Spleen (tissue), 11 donors: Measurements from ENCODE around the gene CADM2. TPM values are rescaled to one million over a fixed set of nuclear protein-coding genes. Genes with fewer than 3 reads are reported as not detected.

Experiments used
- DNase-seq: peaks from one replicate; pipeline ENCODE4 v3.0.0-alpha.2; 2020
- H3K27ac ChIP-seq, 8 donors: fragments of 200-600 bp; sonication (generic) in 7 of 8; 1 replicate in 4 of 8; 2 replicates in 4 of 8; pipeline versions ENCODE4 v1.5.0 to v1.8.0; 2016 to 2021; ENCODE audit warnings: inconsistent platforms in 4 of 8, mild to moderate bottlenecking in 4 of 8, moderate library complexity in 1 of 8
- H3K27me3 ChIP-seq, 7 donors: fragments of 200-600 bp; sonication (generic) in 6 of 7; replicated peaks in 1 of 7; 1 replicate in 4 of 7; 2 replicates in 3 of 7; pipeline versions ENCODE4 v1.5.0 to v1.8.0; 2016 to 2021; ENCODE audit warnings: inconsistent platforms in 3 of 7, mild to moderate bottlenecking in 1 of 7
- H3K36me3 ChIP-seq, 6 donors: fragments of 200-600 bp; sonication (generic) in 5 of 6; 1 replicate in 4 of 6; 2 replicates in 2 of 6; pipeline versions ENCODE4 v1.5.0 to v1.8.0; 2016 to 2021; ENCODE audit warnings: inconsistent platforms in 2 of 6
- H3K4me1 ChIP-seq, 6 donors: fragments of 200-600 bp; sonication (generic) in 5 of 6; 1 replicate in 3 of 6; 2 replicates in 3 of 6; pipeline versions ENCODE4 v1.5.0 to v1.8.0; 2016 to 2021; ENCODE audit warnings: inconsistent platforms in 3 of 6
- H3K4me3 ChIP-seq, 8 donors: fragments of 200-600 bp; sonication (generic) in 7 of 8; 1 replicate in 4 of 8; 2 replicates in 4 of 8; pipeline versions ENCODE4 v1.5.0 to v1.8.0; 2016 to 2021; ENCODE audit warnings: inconsistent platforms in 4 of 8, mild to moderate bottlenecking in 4 of 8, moderate library complexity in 2 of 8
- H3K9me3 ChIP-seq, 8 donors: fragments of 200-600 bp; sonication (generic) in 7 of 8; 1 replicate in 4 of 8; 2 replicates in 4 of 8; pipeline versions ENCODE4 v1.5.0 to v1.8.0; 2016 to 2021; ENCODE audit warnings: inconsistent platforms in 4 of 8
- CTCF ChIP-seq, 11 experiments: fragments of 200-600 bp in 7 of 11; fragments of 450-650 bp in 4 of 11; sonication (generic) in 4 of 11; IDR thresholded peaks in 8 of 11; conservative IDR thresholded peaks in 3 of 11; 1 replicate in 7 of 11; 2 replicates in 4 of 11; pipeline versions ENCODE4 v1.4.0 to v1.8.0; 2016 to 2021; ENCODE audit warnings: antibody characterized with exemption in 11 of 11, inconsistent platforms in 4 of 11, mild to moderate bottlenecking in 1 of 11
- POLR2A ChIP-seq, 3 donors: fragments of 450-650 bp; IDR thresholded peaks; one replicate each; pipeline ENCODE4 v1.5.1; 2017; ENCODE audit warnings: antibody characterized with exemption in 3 of 3, mild to moderate bottlenecking in 1 of 3
- POLR2AphosphoS5 ChIP-seq, 3 donors: sonication (generic); formaldehyde crosslinking; IDR thresholded peaks; one replicate each; pipeline ENCODE4 v1.5.1; 2017; ENCODE audit warnings: antibody characterized with exemption in 3 of 3
- WGBS, 5 donors: extraction: QIAGEN DNeasy Blood & Tissue Kit in 3 of 5; methylation state at CpG; one replicate each; pipeline versions ENCODE4 v1.1.5 to v1.1.7; 2013 to 2018; 5-methylcytosine and 5-hydroxymethylcytosine counted together
- intact Hi-C: fragments of 100-400 bp; cut with DNase I; formaldehyde crosslinking; loops from one replicate; pipeline ENCODE4 v1.15.0; 2023; ENCODE audit warnings: low total_unique reads
- polyA plus RNA-seq, 3 donors: library from polyadenylated mRNA; stranded (reverse); fragments of 200-250 nt; gene quantifications; one replicate each; pipeline ENCODE4 v1.2.1, GENCODE V29; 2013
- total RNA-seq, 7 donors: library from RNA; depleted of rRNA in 3 of 7; stranded (reverse); fragments of >200 nt in 3 of 7; fragmentation: NEBNext Ultra II Directional in 4 of 7; extraction: Animal tissue kit (Norgen Biotek cat#: 25700) in 4 of 7; gene quantifications; one replicate each; pipeline versions ENCODE4 v1.1.0 to v1.2.1, GENCODE V29; 2016 to 2021
- donor health status: healthy with polysubstance abuse.
- donor health status: DM: no; HTN: no; CAD: no; lungs with moderate emphysema.
- donor health status: DM: no; HTN: no; CAD: no.
- donor health status: Bipolar disorder and iron deficiency.
- donor health status: healthy.
- donor health status: DM: no; HTN: no; CAD: no.
- donor health status: DM: yes; HTN: yes; CAD: no.

The CADM2 gene
- total and polyA plus RNA-seq, 10 donors, result 0.03 to 4.0 (median 1.0) TPM; not detected in 1

GRCh38 chr3:85270488-85270887 lies 311.7 kb downstream of the CADM2 start:
- TF ChIP-seq CTCF (IDR thresholded peaks at IDR 0.05 in 8 of 11, conservative IDR thresholded peaks at IDR 0.05 in 3 of 11), result no peak
- no peak for TF ChIP-seq POLR2AphosphoS5 (IDR thresholded peaks at IDR 0.05)
- Histone ChIP-seq H3K36me3 (no peaks in the 10 kb centered on the region), H3K4me3 (no peak overlapping the region), H3K27ac (no peak overlapping the region), H3K27me3 (no peaks in the 10 kb centered on the region), H3K9me3 (no peaks in the 10 kb centered on the region), H3K4me1 (no peaks in the 10 kb centered on the region)
- no peak for DNase-seq
- intact Hi-C loops, result no loop called here
- 14 to 44% (median 35%) methylated on average over 1 of the region's 1 CpG for WGBS, 5 donors

- H3K4me3 ChIP-seq, result no peak overlapping the region
- H3K27me3 ChIP-seq, result no peaks in the 10 kb centered on the region
- H3K36me3 ChIP-seq, result no peaks in the 10 kb centered on the region
- no peak for DNase-seq
- no peaks in the 10 kb centered on the region for H3K4me1 ChIP-seq
- no peak overlapping the region for H3K27ac ChIP-seq
- intact Hi-C loops, result no loop called here
- no peaks in the 10 kb centered on the region for H3K9me3 ChIP-seq
- TF ChIP-seq POLR2A (IDR thresholded peaks at IDR 0.05) (no peak), POLR2AphosphoS5 (IDR thresholded peaks at IDR 0.05) (no peak), CTCF (IDR thresholded peaks at IDR 0.05 in 8 of 11, conservative IDR thresholded peaks at IDR 0.05 in 3 of 11) (no peak)
Measured at GRCh38 chr3:85271911-85272310, 313.1 kb downstream of the CADM2 start.

GRCh38 chr3:85288257-85288656 lies 329.5 kb downstream of the CADM2 start:
- DNase-seq, result no peak
- intact Hi-C loops, result no loop called here
- Histone ChIP-seq H3K27ac (no peak overlapping the region), H3K27me3 (no peaks in the 10 kb centered on the region), H3K36me3 (no peaks in the 10 kb centered on the region), H3K4me3 (no peak overlapping the region), H3K9me3 (peaks cover 0 to 10% (median 0%) of the 10 kb centered on the region in 8 donors), H3K4me1 (no peaks in the 10 kb centered on the region)
- TF ChIP-seq CTCF (IDR thresholded peaks at IDR 0.05 in 8 of 11, conservative IDR thresholded peaks at IDR 0.05 in 3 of 11) (no peak), POLR2A (IDR thresholded peaks at IDR 0.05) (no peak), POLR2AphosphoS5 (IDR thresholded peaks at IDR 0.05) (no peak)

- DNase-seq, result no peak
- intact Hi-C loops, result no loop called here
- H3K36me3 ChIP-seq, result no peaks in the 10 kb centered on the region
- TF ChIP-seq CTCF (IDR thresholded peaks at IDR 0.05 in 8 of 11, conservative IDR thresholded peaks at IDR 0.05 in 3 of 11), result no peak
- H3K9me3 ChIP-seq, result no peaks in the 10 kb centered on the region
- no peaks in the 10 kb centered on the region for H3K27me3 ChIP-seq
- H3K4me1 ChIP-seq, result no peaks in the 10 kb centered on the region
- H3K27ac ChIP-seq, result no peak overlapping the region
- no peak overlapping the region for H3K4me3 ChIP-seq
Measured at GRCh38 chr3:85297291-85297690, 338.5 kb downstream of the CADM2 start.
